IMR-90 (cell line): ENCODE measurements around the gene CASKIN1. TPM values are rescaled to one million over a fixed set of nuclear protein-coding genes. Genes with fewer than 3 reads are reported as not detected.

Source experiments
- ATAC-seq: fragments of 200-7000 bp; cut with Tn5 transposase; 2 replicates; pipeline ENCODE4 v1.9.1; 2020; ENCODE audit warnings: low read depth, mild to moderate bottlenecking, moderate library complexity
- BruUV-seq: library from RNA; stranded (reverse); fragments of 400-500 nt; replicated peaks from 2 replicates; lab custom pipeline; 2021; lab: Mats Ljungman, UMichigan
- CTCF ChIA-PET: fragments of 300-600 bp; formaldehyde crosslinking; extraction: SDS; loops from one replicate; lab custom pipeline; 2021; ENCODE audit warnings: antibody characterized with exemption; lab: Yijun Ruan, JAX
- POLR2A ChIA-PET: fragments of 300-600 bp; sonication (Branson Sonifier 250); formaldehyde crosslinking; loops from one replicate; lab custom pipeline; 2022; ENCODE audit warnings: antibody characterized with exemption; ENCODE audit not compliant: unreplicated experiment; lab: Charles Lee
- DNase-seq: peaks from one replicate; pipeline ENCODE4 v3.0.0; 2013
- H2AFZ ChIP-seq: replicated peaks from 2 replicates; pipeline ENCODE3; 2013; ENCODE audit warnings: low read length, mild to moderate bottlenecking; ENCODE audit not compliant: poor library complexity
- H2AK5ac ChIP-seq: 2 replicates; pipeline ENCODE4 v1.6.1; 2013; ENCODE audit warnings: low read depth, low read length, inconsistent platforms
- H2AK9ac ChIP-seq: replicated peaks from 2 replicates; pipeline ENCODE3; 2013; ENCODE audit warnings: mild to moderate bottlenecking, low read depth, low read length, moderate library complexity; ENCODE audit not compliant: poor library complexity
- H2BK120ac ChIP-seq: 2 replicates; pipeline ENCODE4 v1.6.1; 2013; ENCODE audit warnings: low read depth, low read length, inconsistent platforms
- H2BK15ac ChIP-seq: 3 replicates; pipeline ENCODE4 v1.6.1; 2013; ENCODE audit warnings: low read depth, low read length, inconsistent platforms
- H2BK20ac ChIP-seq: 2 replicates; pipeline ENCODE4 v1.6.1; 2013; ENCODE audit warnings: low read depth, mild to moderate bottlenecking, inconsistent platforms, low read length, moderate library complexity
- H2BK5ac ChIP-seq: 2 replicates; pipeline ENCODE4 v1.6.1; 2013; ENCODE audit warnings: mild to moderate bottlenecking, low read depth, low read length, inconsistent platforms; ENCODE audit not compliant: poor library complexity, severe bottlenecking
- H3K14ac ChIP-seq: replicated peaks from 2 replicates; pipeline ENCODE4 v1.6.1; 2013; ENCODE audit warnings: low read depth, low read length, inconsistent platforms
- H3K18ac ChIP-seq: 2 replicates; pipeline ENCODE4 v1.6.1; 2013; ENCODE audit warnings: low read depth, low read length, control low read depth
- H3K23ac ChIP-seq: 2 replicates; pipeline ENCODE4 v1.6.1; 2013; ENCODE audit warnings: low read depth, low read length, inconsistent platforms
- H3K27ac ChIP-seq: 2 replicates; pipeline ENCODE4 v1.5.1; 2013; ENCODE audit warnings: mild to moderate bottlenecking, control low read depth, low read length; ENCODE audit not compliant: insufficient read depth
- H3K27me3 ChIP-seq: 2 replicates; pipeline ENCODE4 v1.6.1; 2013; ENCODE audit warnings: low read length; ENCODE audit not compliant: control insufficient read depth, insufficient read depth
- H3K36me3 ChIP-seq: 2 replicates; pipeline ENCODE4 v1.6.1; 2013; ENCODE audit warnings: low read length, mixed read lengths; ENCODE audit not compliant: control insufficient read depth, insufficient read depth
- H3K4ac ChIP-seq: 2 replicates; pipeline ENCODE4 v1.6.1; 2013; ENCODE audit warnings: low read depth, low read length, inconsistent platforms
- H3K4me1 ChIP-seq: 2 replicates; pipeline ENCODE4 v1.6.1; 2013; ENCODE audit warnings: low read length, mixed read lengths; ENCODE audit not compliant: control insufficient read depth, insufficient read depth
- H3K4me2 ChIP-seq: 2 replicates; pipeline ENCODE4 v1.6.1; 2013; ENCODE audit warnings: low read depth, mild to moderate bottlenecking, control low read depth, low read length, moderate library complexity
- H3K4me3 ChIP-seq: 2 replicates; pipeline ENCODE4 v1.5.1; 2013; ENCODE audit warnings: low read depth, mild to moderate bottlenecking, control low read depth, low read length, moderate library complexity; ENCODE audit not compliant: insufficient read depth
- H3K56ac ChIP-seq: 2 replicates; pipeline ENCODE4 v1.6.1; 2013; ENCODE audit warnings: low read length, inconsistent platforms; ENCODE audit not compliant: insufficient read depth; ENCODE audit errors: extremely low read depth
- H3K79me1 ChIP-seq, 2 experiments: 2 replicates each; pipeline ENCODE4 v1.6.1; 2013; ENCODE audit warnings: low read length in 2 of 2, inconsistent platforms in 1 of 2, low read depth in 1 of 2
- H3K9ac ChIP-seq: 2 replicates; pipeline ENCODE4 v1.6.1; 2013; ENCODE audit warnings: low read depth, low read length, control low read depth
- H3K9me1 ChIP-seq: 2 replicates; pipeline ENCODE4 v1.6.1; 2013; ENCODE audit warnings: low read length, inconsistent platforms; ENCODE audit not compliant: insufficient read depth
- H3K9me3 ChIP-seq: 2 replicates; pipeline ENCODE4 v1.6.1; 2013; ENCODE audit warnings: low read length; ENCODE audit not compliant: control insufficient read depth, insufficient read depth
- H4K20me1 ChIP-seq: 2 replicates; pipeline ENCODE4 v1.6.1; 2013; ENCODE audit warnings: low read length, inconsistent platforms; ENCODE audit not compliant: insufficient read depth
- H4K5ac ChIP-seq: 2 replicates; pipeline ENCODE4 v1.6.1; 2013; ENCODE audit warnings: mild to moderate bottlenecking, low read depth, low read length, control low read depth
- H4K8ac ChIP-seq, 2 experiments: 2 replicates each; pipeline ENCODE4 v1.6.1; 2013; ENCODE audit warnings: low read depth in 2 of 2, low read length in 2 of 2, control low read depth in 1 of 2, inconsistent platforms in 1 of 2
- H4K91ac ChIP-seq: 2 replicates; pipeline ENCODE4 v1.6.1; 2013; ENCODE audit warnings: low read depth, low read length, inconsistent platforms; ENCODE audit not compliant: insufficient read depth
- BHLHE40 ChIP-seq: fragments of 150-350 bp; IDR thresholded peaks from 2 replicates; pipeline ENCODE4 v1.6.1; 2016; ENCODE audit warnings: mild to moderate bottlenecking, low read depth, low read length
- CEBPB ChIP-seq: IDR thresholded peaks from 2 replicates; pipeline ENCODE4 v1.6.1; 2012; ENCODE audit warnings: low read depth, low read length, improper control_type of control experiment
- CHD1 ChIP-seq: IDR thresholded peaks from 2 replicates; pipeline ENCODE4 v1.6.1; 2012; ENCODE audit warnings: low read depth, low read length, improper control_type of control experiment
- CTCF ChIP-seq: conservative IDR thresholded peaks from 2 replicates; pipeline ENCODE4 v1.5.1; 2012; ENCODE audit warnings: mild to moderate bottlenecking, low read depth, low read length, improper control_type of control experiment
- ELK1 ChIP-seq: fragments of 150-350 bp; IDR thresholded peaks from 2 replicates; pipeline ENCODE4 v1.6.1; 2016; ENCODE audit warnings: low read depth, mild to moderate bottlenecking, low read length, moderate library complexity, borderline replicate concordance
- FOS ChIP-seq: fragments of 150-350 bp; IDR thresholded peaks from 2 replicates; pipeline ENCODE4 v1.6.1; 2016; ENCODE audit warnings: low read depth, low read length
- MAFK ChIP-seq: IDR thresholded peaks from 2 replicates; pipeline ENCODE4 v1.6.1; 2012; ENCODE audit warnings: low read depth, low read length, improper control_type of control experiment
- MAZ ChIP-seq: IDR thresholded peaks from 2 replicates; pipeline ENCODE4 v1.6.1; 2012; ENCODE audit warnings: low read depth, mild to moderate bottlenecking, low read length, improper control_type of control experiment, moderate library complexity, borderline replicate concordance
- MXI1 ChIP-seq: IDR thresholded peaks from 2 replicates; pipeline ENCODE4 v1.6.1; 2012; ENCODE audit warnings: low read depth, mild to moderate bottlenecking, low read length, moderate library complexity, borderline replicate concordance
- NFE2L2 ChIP-seq: fragments of 150-350 bp; IDR thresholded peaks from 2 replicates; pipeline ENCODE4 v1.6.1; 2016; ENCODE audit warnings: low read depth, mild to moderate bottlenecking, low read length
- POLR2A ChIP-seq: IDR thresholded peaks from 2 replicates; pipeline ENCODE4 v1.6.1; 2012; ENCODE audit warnings: mild to moderate bottlenecking, low read depth, low read length
- RAD21 ChIP-seq: IDR thresholded peaks from 2 replicates; pipeline ENCODE4 v1.6.1; 2012; ENCODE audit warnings: low read length, improper control_type of control experiment
- RCOR1 ChIP-seq: IDR thresholded peaks from 2 replicates; pipeline ENCODE4 v1.6.1; 2012; ENCODE audit warnings: mild to moderate bottlenecking, low read length, improper control_type of control experiment; ENCODE audit not compliant: insufficient replicate concordance
- RFX5 ChIP-seq: IDR thresholded peaks from 2 replicates; pipeline ENCODE4 v1.8.0; 2012; ENCODE audit warnings: low read depth, mild to moderate bottlenecking, low read length, moderate library complexity
- SMC3 ChIP-seq: fragments of 150-350 bp; IDR thresholded peaks from 2 replicates; pipeline ENCODE4 v1.6.1; 2016; ENCODE audit warnings: low read depth, mild to moderate bottlenecking, antibody characterized with exemption, low read length, moderate library complexity
- USF2 ChIP-seq: fragments of 150-350 bp; IDR thresholded peaks from 2 replicates; pipeline ENCODE4 v1.6.1; 2017; ENCODE audit warnings: mild to moderate bottlenecking, antibody characterized with exemption, low read length, low read depth
- WGBS, 2 experiments: methylation state at CpG; one replicate each; pipeline versions ENCODE4 v1.1.5 to v1.1.7; 2013; ENCODE audit warnings: missing lambda C conversion rate in 2 of 2; ENCODE audit not compliant: insufficient read length in 1 of 2; ENCODE audit errors: extremely low coverage in 2 of 2; 5-methylcytosine and 5-hydroxymethylcytosine counted together
- dilution Hi-C: fragments of 300-500 bp; cut with HindIII; formaldehyde crosslinking; loops from one replicate; pipeline ENCODE4 v1.14.3; 2018; ENCODE audit warnings: low sequenced_read_pairs; ENCODE audit not compliant: unreplicated experiment
- in situ Hi-C: fragments of 300-500 bp; cut with MboI; formaldehyde crosslinking; loops from 3 replicates; pipeline ENCODE4 v1.14.3; 2019; ENCODE audit warnings: low sequenced_read_pairs, inconsistent platforms, mixed read lengths
- intact Hi-C: fragments of 100-400 bp; cut with micrococcal nuclease; formaldehyde crosslinking; loops from 2 replicates; pipeline ENCODE4 v1.10.0; 2022
- polyA plus RNA-seq, 3 experiments: library from polyadenylated mRNA; depleted of rRNA; stranded (reverse); fragments of >200 nt; gene quantifications; 2 replicates each; pipeline ENCODE4 v1.2.3, GENCODE V29; 2012; ENCODE audit warnings: low replicate concordance in 1 of 3
- total RNA-seq: library from RNA; depleted of rRNA; stranded (reverse); fragments of >200 nt; gene quantifications from 2 replicates; pipeline ENCODE4 v1.2.3, GENCODE V29; 2012

Gene CASKIN1
- total and polyA plus RNA-seq, 2 of the 4 experiments (the other 2 are of a cell fraction) = 0.05 TPM; not detected in 1

- DNase-seq (no peak), ATAC-seq (no peak)
- no peak overlapping the region for H3K18ac ChIP-seq
- peaks cover 49% of the 10 kb centered on the region for H3K36me3 ChIP-seq
- no peak overlapping the region for H3K9ac ChIP-seq
- H3K27ac ChIP-seq = no peak overlapping the region
- H3K27me3 ChIP-seq = peaks cover 9% of the 10 kb centered on the region
- H3K79me1 ChIP-seq = no peaks in the 10 kb centered on the region
- H3K4me3 ChIP-seq = no peak overlapping the region
- H2AFZ ChIP-seq = no peak overlapping the region
- H3K23ac ChIP-seq = no peak overlapping the region
- H2AK5ac ChIP-seq = no peak overlapping the region
- H4K5ac ChIP-seq = no peak overlapping the region
- no peak overlapping the region for H3K14ac ChIP-seq
- POLR2A ChIA-PET = no interaction called here
- peaks cover 14% of the 10 kb centered on the region for H4K20me1 ChIP-seq
- H2BK15ac ChIP-seq = no peak overlapping the region
- H3K9me1 ChIP-seq = no peaks in the 10 kb centered on the region
- in situ Hi-C loops = no loop called here
- no peak overlapping the region for H2BK20ac ChIP-seq
- TF ChIP-seq POLR2A (no peak), RAD21 (no peak), USF2 (no peak), MAZ (no peak), MAFK (no peak), FOS (no peak), CTCF (no peak), MXI1 (no peak), ELK1 (no peak), CHD1 (no peak), RFX5 (no peak), RCOR1 (no peak), SMC3 (no peak), NFE2L2 (no peak), CEBPB (no peak), BHLHE40 (no peak)
- H3K9me3 ChIP-seq = no peaks in the 10 kb centered on the region
- CTCF ChIA-PET = no interaction called here
- no peak overlapping the region for H3K56ac ChIP-seq
- no peak overlapping the region for H2BK120ac ChIP-seq
- H2AK9ac ChIP-seq = no peak overlapping the region
- H4K8ac ChIP-seq = no peak overlapping the region
- intact Hi-C loops = no loop called here
- no peak overlapping the region for H4K91ac ChIP-seq
- H3K4me1 ChIP-seq = peaks cover 5% of the 10 kb centered on the region; the same call in 1 of the 2 replicates
- no peak overlapping the region for H3K4me2 ChIP-seq
- no peak overlapping the region for H3K4ac ChIP-seq
- dilution Hi-C loops = no loop called here
- BruUV-seq = no TSS peak
- WGBS, 2 experiments = 96% methylated on average over 19 of the region's 28 CpGs; no CpG with 5 or more reads in 1 of the 2 experiments
- H2BK5ac ChIP-seq = no peak overlapping the region
These were observed 38.8 kb upstream of the CASKIN1 start for GRCh38 chr16:2235234-2235651.
